Choroid plexus epithelial cell (primary cell): ENCODE data around the gene COL13A1.

Source experiments
- DNase-seq: peaks from one replicate; pipeline ENCODE4 v3.0.0-alpha.2; 2010; ENCODE audit warnings: low read depth
- H3K4me3 ChIP-seq: 2 replicates; pipeline ENCODE4 v1.5.1; 2011; ENCODE audit warnings: low read depth, mild to moderate bottlenecking, control low read depth, low read length, moderate library complexity
- TF ChIP-seq, protein P1 (sequence below): conservative IDR thresholded peaks from 2 replicates; pipeline ENCODE4 v1.5.1; 2011; ENCODE audit warnings: low read depth, mild to moderate bottlenecking, control low read depth, inconsistent platforms, low read length, moderate library complexity

The COL13A1 gene

DNA sequence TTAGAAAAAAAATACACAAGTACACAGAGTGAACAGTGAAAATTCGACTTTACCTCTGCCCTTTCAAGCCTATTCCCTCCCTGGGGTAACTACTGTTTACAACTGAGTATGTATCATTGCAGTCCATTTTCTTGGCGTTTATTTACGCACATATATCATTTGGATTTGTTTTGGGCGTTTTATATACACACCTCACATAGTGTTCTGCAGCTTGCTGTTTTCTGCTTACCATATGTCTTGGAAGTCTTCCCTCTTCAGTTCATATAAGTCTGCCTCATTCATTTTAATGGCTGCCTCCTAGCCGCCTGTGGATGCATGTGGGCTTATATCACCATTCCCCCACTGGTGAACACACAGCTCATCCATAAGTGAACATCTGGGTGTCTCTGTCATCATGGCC is 41.6 kb upstream of the COL13A1 start:
- no peak for DNase-seq
- H3K4me3 ChIP-seq: no peak overlapping the region
- TF ChIP-seq, protein P1, sequence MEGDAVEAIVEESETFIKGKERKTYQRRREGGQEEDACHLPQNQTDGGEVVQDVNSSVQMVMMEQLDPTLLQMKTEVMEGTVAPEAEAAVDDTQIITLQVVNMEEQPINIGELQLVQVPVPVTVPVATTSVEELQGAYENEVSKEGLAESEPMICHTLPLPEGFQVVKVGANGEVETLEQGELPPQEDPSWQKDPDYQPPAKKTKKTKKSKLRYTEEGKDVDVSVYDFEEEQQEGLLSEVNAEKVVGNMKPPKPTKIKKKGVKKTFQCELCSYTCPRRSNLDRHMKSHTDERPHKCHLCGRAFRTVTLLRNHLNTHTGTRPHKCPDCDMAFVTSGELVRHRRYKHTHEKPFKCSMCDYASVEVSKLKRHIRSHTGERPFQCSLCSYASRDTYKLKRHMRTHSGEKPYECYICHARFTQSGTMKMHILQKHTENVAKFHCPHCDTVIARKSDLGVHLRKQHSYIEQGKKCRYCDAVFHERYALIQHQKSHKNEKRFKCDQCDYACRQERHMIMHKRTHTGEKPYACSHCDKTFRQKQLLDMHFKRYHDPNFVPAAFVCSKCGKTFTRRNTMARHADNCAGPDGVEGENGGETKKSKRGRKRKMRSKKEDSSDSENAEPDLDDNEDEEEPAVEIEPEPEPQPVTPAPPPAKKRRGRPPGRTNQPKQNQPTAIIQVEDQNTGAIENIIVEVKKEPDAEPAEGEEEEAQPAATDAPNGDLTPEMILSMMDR: no peak

DNA sequence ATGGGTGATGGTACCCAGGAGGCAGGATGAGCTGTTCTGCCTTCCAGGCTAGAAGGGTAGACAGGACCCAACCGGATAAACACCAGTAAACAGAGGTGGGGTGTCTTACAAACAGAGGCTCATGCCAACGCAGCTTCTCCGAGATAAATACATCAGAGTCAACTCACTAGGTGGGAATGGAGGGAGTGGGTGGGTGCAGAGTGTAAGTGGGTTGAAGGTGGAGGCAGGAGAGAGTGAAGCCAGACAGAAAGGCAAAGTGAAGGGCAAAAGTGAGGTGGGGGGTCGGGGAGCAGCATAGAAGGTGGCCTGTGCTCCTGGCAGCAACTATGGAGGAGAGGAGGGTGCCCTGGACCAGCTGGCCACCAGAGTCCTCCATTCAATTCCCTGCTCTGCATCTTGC is 40.4 kb upstream of the COL13A1 start:
- TF ChIP-seq, protein P1: no peak
- no peak overlapping the region for H3K4me3 ChIP-seq
- DNase-seq: no peak

DNA sequence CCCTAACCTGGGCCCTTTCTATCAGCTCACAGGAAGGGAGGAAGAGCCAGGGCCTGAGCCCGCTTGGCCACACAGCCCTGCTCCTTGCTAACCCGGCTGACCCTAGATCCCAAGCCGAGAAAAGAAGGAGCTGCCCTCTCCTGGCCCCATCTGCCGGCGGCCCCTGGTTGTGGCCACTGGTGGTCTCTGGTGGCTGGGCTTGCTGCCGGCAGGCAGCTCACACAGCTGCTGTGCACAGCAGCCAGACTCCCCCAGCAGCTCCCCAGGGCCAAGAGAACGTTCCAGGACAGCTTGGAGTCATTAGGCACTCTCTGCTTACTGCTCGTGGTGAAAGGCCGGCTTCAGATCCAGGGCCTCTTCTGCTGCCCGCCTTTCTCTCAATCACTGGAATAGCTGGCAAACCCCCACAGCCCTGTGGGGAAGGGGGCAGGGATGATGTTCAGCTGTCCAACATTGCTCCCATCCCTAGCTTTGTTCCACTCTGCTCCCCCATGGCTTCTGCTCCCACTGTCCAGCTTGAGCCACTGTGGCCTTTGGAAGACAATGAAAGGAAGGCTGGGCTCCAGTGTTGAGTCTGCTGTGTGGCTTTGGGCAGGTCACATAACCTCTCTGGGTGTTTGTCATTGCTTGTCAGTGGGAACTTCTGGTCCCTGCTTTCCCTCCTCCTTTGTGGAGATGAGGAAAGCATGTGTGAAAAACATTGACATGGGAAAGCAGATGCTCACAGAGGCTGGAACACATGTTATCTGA is 35.4 kb upstream of the COL13A1 start:
- peak; percentile 25 for DNase-seq
- H3K4me3 ChIP-seq: no peak overlapping the region
- TF ChIP-seq, protein P1: no peak

DNA sequence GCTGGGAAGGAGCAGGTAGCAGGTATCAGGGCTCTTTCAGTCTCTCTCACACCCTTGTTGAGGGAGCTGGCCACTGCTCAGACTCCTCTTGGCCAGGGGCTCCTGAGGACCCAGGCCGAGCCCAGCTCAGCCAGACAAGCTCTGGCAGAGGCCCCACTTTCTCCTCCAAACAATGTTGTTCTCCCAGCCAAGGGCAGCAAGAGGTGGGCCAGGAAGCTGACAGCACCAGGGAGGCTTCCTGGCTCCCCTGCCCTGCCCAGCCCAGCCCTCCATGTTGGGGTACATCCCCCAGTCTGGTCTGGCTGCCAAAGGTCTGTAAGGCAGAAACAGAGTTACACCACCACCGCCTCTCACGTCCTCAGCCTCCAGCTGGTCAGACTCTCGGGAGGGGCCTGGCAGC is 33.9 kb upstream of the COL13A1 start:
- DNase-seq: no peak
- H3K4me3 ChIP-seq: no peak overlapping the region
- TF ChIP-seq, protein P1: no peak

DNA sequence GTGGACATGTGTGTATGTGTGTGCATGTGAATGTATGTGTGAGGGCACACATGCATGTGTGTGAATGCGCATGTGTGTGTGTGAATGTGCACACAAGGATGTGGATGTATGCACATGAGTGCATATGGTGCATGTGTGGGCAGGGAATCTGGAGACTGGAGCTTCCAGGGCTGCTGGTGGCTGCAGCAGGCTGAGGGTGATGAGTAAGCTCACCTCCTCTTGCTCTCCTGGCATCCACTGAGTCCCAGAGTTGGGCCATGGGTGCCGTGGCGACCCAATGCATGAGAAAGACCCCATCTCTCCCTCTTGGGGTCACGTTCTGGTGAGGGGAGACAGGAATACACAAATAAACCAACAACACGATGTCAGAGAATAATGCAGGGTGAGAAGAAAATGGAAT is 33.3 kb upstream of the COL13A1 start:
- TF ChIP-seq, protein P1: no peak
- H3K4me3 ChIP-seq: no peak overlapping the region
- no peak for DNase-seq

DNA sequence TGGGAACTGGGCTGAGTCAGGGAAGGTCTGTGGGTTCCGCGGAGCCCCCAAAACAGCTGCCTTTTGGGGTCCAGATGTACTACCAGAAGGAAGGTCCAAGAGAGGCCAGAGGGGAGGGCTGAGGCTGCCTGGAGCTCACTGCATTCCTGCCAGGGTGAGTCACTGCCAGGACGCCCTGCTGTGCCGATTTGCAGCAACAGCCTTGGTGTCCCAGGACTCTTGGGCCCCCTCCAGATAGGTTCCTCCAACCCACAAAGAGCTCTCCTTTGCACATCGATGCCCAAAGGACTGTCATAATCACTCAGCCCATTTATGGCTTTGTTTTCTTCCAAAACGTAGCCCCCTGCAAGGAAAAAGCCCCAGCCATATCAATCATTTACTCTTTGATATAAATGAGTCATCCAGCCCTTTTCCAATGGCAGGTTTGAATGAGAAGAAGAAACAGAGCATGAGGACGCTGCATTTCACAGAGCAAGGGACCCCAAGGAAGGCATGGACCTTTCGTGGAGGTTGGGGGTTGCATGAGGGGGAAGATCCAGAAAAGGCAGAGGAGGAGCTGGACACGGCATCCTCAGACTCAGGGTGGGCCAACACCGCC is 32.2 kb upstream of the COL13A1 start:
- TF ChIP-seq, protein P1: no peak
- no peak overlapping the region for H3K4me3 ChIP-seq
- DNase-seq: peak; percentile 93
